ENCODE measurements around the gene RNF167. TPM values are rescaled to one million over a fixed set of nuclear protein-coding genes. Genes with fewer than 3 reads are reported as not detected.

RNF167 gene
- total and polyA plus RNA-seq, 2 of the 8 experiments (the other 6 are each of a cell fraction or from before 2014, with no cell fraction given), result 140 to 281 TPM

- no peak for TF ChIP-seq CHD7 (IDR thresholded peaks at IDR 0.05; ENCODE audit: insufficient replicate concordance, low read length)
- 0 out of 2 replicates have a peak, but pooled peaks have one; percentile 21 for TF ChIP-seq TBP (IDR thresholded peaks at IDR 0.05; ENCODE audit: low read depth, low read length)
These were observed 10.7 kb downstream of the RNF167 start, which contains the start of gene ENO3 (continued) for GRCh38 chr17:4950746-4951204.
